NCI-H1092 (cell line): ENCODE data around the gene NDUFB11.
"Not testable (repeated sequence)": the region's sequence is repeated elsewhere in the genome, so short reads cannot be mapped to it uniquely, and the experiment has no call there.

ENCODE experiments used
- DNase-seq: peaks from one replicate; lab custom pipeline; 2025; lab: John Stamatoyannopoulos, UW

The NDUFB11 gene

DNA sequence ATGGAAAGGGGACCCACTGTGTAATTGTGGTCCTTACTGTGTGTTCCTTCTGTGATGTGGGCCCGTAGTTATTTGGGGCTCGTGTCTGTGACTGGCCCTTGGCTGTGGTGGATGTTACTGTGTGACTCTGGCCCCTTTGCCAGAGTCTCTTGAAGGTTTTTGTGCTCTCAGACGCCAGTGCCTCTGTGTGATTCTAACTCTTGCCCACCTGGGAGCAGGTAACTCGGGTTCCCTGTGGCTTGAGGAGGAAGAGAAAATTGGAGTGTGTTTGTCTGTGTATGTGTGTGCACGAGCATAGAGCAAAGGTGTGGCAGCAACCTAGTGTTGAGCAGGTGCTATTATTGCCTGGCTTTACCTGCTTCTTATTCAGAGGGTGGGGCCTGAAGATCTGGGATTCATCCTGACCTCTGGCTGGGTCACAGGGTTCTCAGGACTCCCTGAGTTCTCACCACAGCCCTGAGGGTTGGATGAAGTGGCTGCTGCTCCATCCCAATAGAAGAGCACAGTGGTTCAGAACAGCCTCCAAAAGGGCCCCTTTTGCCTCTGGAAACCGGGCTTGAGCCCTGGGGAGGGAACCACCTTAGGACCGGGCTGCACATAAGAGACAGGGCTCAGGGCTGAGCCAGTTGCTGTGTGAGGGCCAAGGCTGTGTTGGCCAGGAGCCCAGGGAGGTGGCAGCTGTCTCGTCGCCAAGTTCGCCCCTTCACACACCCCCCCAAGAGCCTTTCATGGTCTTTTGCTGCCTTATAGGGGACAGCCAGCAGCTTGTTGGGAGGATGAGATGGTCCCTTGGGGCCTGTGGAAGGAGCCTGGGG lies 1.8 kb upstream of the NDUFB11 start:
- peak; percentile 15 for DNase-seq

- DNase-seq = no peak
These were observed 1.1 kb upstream of the NDUFB11 start for GRCh38 chrX:47145395-47146120.

- peak; percentile 43 for DNase-seq
These were observed 442 bp downstream of the NDUFB11 start for GRCh38 chrX:47143894-47144625.

DNA sequence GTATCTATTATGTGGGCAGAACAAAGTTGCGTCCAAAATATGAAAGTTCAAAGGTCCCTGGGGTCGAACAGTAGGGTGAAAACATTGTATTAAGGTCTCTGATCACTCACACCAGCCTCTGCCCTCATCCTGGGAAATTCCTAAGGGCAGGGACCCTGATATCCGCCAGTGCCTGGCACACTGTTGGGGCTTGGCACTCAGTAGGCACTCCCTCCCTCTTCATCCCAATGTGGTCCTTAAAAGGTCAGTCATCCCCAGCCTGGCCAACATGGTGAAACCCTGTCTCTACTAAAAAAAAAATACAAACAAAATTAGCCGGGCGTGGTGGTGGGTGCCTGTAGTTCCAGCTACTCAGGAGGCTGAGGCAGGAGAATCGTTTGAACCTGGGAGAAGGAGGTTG lies 6.3 kb downstream of the NDUFB11 start:
- DNase-seq = no peak

DNA sequence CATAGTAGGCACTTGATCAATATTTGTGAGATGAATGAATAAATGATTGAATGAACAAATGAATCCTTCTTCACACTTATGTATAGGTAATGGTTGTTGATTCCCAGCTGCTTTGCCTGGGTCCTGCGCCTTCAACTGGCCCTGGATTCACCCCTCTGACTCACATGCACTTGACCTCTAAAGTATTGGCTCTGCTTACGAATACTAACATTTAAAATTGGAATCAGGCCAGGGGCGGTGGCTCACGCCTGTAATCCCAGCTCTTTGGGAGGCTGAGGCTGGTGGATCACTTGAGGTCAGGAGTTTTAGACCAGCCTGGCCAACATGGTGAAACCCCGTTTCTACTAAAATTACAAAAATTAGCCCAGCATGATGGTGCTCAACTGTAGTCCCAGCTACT lies 8.9 kb downstream of the NDUFB11 start:
- DNase-seq = not testable (repeated sequence)

DNA sequence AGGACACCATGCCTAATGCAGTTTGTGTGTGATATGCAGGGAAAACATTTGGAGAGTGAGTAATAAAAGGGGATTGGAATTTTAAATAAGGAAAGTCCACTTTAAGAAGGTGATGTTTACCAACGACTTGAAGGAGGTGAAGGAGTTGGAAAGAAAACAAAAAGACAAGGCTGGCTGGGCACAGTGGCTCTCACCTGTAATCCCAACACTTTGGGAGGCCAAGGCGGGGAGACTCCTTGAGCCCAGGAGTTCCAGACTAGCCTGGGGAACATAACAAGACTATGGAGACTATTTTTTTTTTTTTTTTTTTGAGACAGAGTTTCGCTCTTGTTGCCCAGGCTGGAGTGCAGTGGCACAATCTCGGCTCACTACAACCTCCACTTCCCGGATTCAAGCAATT lies 11.0 kb downstream of the NDUFB11 start:
- DNase-seq = no peak

- DNase-seq = no peak
These were observed 14.6 kb downstream of the NDUFB11 start for GRCh38 chrX:47129899-47130358.

DNA sequence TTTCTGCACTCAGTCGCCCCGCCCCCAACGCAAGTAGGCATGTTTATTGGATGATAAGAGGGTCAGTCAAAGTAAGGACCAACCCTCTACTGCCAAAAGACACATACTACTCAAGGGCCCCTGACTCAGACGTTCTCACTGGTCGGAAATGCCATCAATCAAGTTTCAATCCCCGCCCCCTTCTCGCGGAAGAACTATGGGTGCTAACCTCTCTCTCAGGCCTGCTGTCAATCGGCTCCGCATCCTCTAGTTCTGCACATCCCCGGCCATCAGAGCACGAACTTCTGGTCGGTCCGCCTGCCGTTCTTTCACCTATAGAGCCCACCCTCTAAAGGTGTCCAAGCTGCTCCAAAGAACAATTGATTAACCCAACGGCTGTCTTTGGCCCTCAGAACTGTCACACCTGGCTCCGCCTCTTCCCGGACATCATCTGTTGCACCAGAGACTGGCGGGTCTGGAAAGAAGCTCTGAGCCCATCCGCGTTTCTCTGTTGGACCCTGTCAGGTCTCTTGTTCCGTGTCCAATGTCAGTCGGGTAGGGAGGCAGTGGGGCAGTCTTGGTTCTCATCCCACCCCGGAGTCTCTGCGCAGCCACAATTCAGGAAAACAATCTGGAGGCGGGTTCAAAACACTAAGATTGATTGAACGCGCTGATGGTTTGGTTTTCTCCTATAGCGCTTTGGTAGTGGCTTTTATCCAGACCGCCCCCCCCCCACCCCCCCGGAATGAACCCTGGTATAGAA lies 15.2 kb downstream of the NDUFB11 start:
- peak; percentile 96 for DNase-seq

- DNase-seq = not testable (repeated sequence)
These were observed 20.0 kb downstream of the NDUFB11 start for GRCh38 chrX:47124466-47124865.

DNA sequence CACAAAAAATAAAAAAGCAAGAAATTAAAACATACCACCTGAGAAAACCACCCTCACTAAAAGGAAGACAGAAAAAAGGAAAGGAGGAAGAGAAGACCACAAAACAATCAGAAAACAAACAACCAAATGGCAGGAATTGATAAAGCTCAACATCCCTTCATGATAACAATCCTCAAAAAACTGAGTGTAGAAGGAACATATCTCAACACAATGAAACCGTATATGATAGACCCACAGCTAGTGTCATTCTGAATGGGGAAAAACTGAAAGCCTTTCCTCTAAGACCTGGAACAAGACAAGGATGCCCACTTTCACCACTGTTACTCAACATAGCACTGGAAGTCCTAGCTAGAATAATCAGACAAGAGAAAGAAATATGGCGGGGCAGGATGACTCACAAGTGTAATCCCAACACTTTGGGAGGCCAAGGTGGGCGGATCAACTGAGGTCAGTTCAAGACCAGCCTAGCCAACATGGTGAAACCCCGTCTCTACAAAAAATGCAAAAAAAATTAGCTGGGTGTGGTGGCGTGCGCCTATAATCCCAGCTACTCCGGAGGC lies 27.9 kb downstream of the NDUFB11 start:
- not testable (repeated sequence) for DNase-seq

- no peak for DNase-seq
These were observed 32.1 kb downstream of the NDUFB11 start for GRCh38 chrX:47112316-47112954.

GRCh38 chrX:47110936-47111615 lies 33.4 kb downstream of the NDUFB11 start:
- not testable (repeated sequence) for DNase-seq

GRCh38 chrX:47101206-47101605 lies 43.3 kb downstream of the NDUFB11 start:
- DNase-seq = no peak

DNA sequence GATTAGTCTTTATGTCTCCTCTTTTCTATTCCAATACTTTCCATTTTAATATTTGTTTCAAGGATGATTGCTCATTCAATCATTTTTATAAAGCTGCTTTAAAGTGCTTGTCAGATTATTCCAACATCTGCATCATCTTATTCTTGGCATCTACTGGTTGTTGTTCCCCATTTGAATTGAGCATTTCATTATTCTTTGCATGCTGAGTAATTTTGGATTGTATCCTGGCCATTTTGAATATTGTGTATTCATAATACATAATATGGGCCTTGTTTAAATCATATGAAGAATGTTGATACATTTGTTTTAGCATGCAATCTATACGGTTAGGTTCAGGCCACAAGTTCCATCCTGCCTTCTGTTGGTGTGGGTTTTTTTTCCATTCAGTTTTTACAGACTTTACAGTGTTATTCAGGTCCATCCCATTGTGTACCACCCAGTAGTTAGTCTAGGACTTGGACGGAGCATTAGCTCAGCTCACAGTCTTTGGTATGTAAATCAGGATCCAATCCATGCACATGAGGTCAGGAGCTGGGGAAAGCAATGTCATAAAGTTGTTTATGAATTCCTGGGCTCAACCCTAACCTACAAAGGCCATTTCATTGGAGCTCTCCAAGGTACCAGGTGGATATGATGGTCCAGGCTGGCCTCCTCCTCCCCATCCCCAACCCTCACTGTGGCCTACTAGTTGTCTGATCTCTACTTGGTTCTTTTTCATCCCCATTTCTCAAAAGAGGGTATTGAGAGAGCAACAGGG lies 46.0 kb downstream of the NDUFB11 start:
- no peak for DNase-seq

DNA sequence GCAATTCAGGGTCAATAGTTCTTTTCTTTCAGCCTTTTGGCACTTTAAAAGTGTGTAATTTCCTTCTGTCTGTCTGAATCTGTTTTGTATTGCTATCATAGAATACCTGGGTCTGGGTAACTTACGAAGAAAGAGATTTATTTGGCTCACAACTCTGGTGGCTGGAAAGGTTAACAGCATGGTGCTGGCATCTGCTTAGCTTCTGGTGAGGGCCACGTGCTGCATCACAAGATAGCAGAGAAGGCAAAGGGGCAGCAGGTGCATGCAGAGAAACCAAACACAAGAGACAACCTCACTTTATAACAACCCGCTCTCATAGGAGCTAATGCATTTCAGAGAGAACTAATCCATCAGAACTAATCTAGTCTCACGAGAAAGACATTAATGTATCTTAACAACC lies 47.5 kb downstream of the NDUFB11 start:
- DNase-seq = no peak

DNA sequence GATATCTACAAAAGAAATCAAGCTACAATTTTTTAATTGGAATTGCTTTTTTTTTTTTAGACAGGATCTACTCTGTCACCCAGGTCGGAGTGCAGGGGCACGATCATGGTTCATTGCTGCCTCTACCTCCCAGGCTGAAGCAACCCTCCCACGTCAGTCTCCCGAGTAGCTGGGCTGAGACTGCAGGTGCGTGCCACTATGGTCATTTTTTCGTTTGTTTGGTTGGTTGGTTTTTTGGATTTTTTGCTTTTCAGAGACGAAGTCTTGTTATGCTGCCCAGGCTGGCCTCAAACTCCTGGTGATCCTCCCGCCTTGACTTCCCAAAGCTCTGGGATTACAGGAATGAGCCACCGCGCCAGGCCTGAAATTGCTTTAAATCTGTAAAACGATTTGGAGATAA lies 50.6 kb downstream of the NDUFB11 start:
- no peak for DNase-seq

- DNase-seq = peak; percentile 2
These were observed 51.3 kb downstream of the NDUFB11 start for GRCh38 chrX:47093248-47093647.
